Peyer's patch (tissue), 4 donors: ENCODE results near the gene HTR6. TPM values are rescaled to one million over a fixed set of nuclear protein-coding genes. Genes with fewer than 3 reads are reported as not detected.
A peak's percentile ranks its signal among the peaks of the same experiment; 100 is the strongest.

Experiments
- DNase-seq, 3 donors: peaks; one replicate each; pipeline ENCODE4 v3.0.0-alpha.2; 2017 to 2019
- H3K27ac ChIP-seq, 4 donors: fragments of 200-600 bp; sonication (generic); one replicate each; pipeline ENCODE4 v1.5.1; 2016 to 2019
- H3K27me3 ChIP-seq, 2 donors: fragments of 200-600 bp; sonication (generic); one replicate each; pipeline ENCODE4 v1.5.1; 2019
- H3K36me3 ChIP-seq, 3 donors: fragments of 200-600 bp; sonication (generic); one replicate each; pipeline ENCODE4 v1.5.1; 2016 to 2019
- H3K4me1 ChIP-seq, 4 donors: fragments of 200-600 bp; sonication (generic); one replicate each; pipeline ENCODE4 v1.5.1; 2016 to 2019
- H3K4me3 ChIP-seq, 4 donors: fragments of 200-600 bp; sonication (generic); 1 replicate in 3 of 4; 2 replicates in 1 of 4; pipeline ENCODE4 v1.5.1; 2016 to 2019; ENCODE audit warnings: mild to moderate bottlenecking in 1 of 4
- H3K9me3 ChIP-seq, 4 donors: fragments of 200-600 bp; sonication (generic); one replicate each; pipeline ENCODE4 v1.5.1; 2016 to 2019; ENCODE audit warnings: mild to moderate bottlenecking in 1 of 4
- CTCF ChIP-seq, 6 experiments: fragments of 450-650 bp in 4 of 6; fragments of 200-600 bp in 2 of 6; sonication (generic) in 1 of 6; IDR thresholded peaks; one replicate each; pipeline ENCODE4 v1.5.1; 2017 to 2019; ENCODE audit warnings: antibody characterized with exemption in 6 of 6, mild to moderate bottlenecking in 3 of 6, moderate library complexity in 1 of 6
- POLR2A ChIP-seq, 2 donors: fragments of 450-650 bp; IDR thresholded peaks; one replicate each; pipeline ENCODE4 v1.5.1; 2017; ENCODE audit warnings: antibody characterized with exemption in 2 of 2, mild to moderate bottlenecking in 2 of 2, moderate library complexity in 2 of 2
- total RNA-seq, 4 donors: library from RNA; depleted of rRNA; stranded (reverse); fragments of >200 nt; gene quantifications; one replicate each; pipeline ENCODE4 v1.1.0, GENCODE V29; 2016

HTR6 gene
- total RNA-seq, 4 donors from 2014 or later, result 0.88 TPM; not detected in 3

GRCh38 chr1:19708567-19709110 lies 44.0 kb downstream of the HTR6 start:
- Histone ChIP-seq H3K4me3 (no peak overlapping the region), H3K27me3 (no peaks in the 10 kb centered on the region), H3K9me3 (no peaks in the 10 kb centered on the region), H3K27ac (no peak overlapping the region), H3K36me3 (peaks cover 0 to 5% (median 0%) of the 10 kb centered on the region in 3 donors), H3K4me1 (peaks cover 0 to 2% (median 0%) of the 10 kb centered on the region in 4 donors)
- TF ChIP-seq CTCF (IDR thresholded peaks at IDR 0.05) (no peak), POLR2A (IDR thresholded peaks at IDR 0.05) (no peak)
- no peak for DNase-seq

GRCh38 chr1:19709260-19709793 lies 44.7 kb downstream of the HTR6 start:
- Histone ChIP-seq H3K9me3 (no peaks in the 10 kb centered on the region), H3K4me3 (no peak overlapping the region), H3K4me1 (peaks cover 0 to 2% (median 0%) of the 10 kb centered on the region in 4 donors), H3K27me3 (no peaks in the 10 kb centered on the region), H3K36me3 (peaks cover 0 to 5% (median 0%) of the 10 kb centered on the region in 3 donors), H3K27ac (no peak overlapping the region)
- TF ChIP-seq POLR2A (IDR thresholded peaks at IDR 0.05) (no peak), CTCF (IDR thresholded peaks at IDR 0.05) (no peak)
- no peak for DNase-seq

GRCh38 chr1:19710825-19711611 lies 46.3 kb downstream of the HTR6 start:
- no peak for DNase-seq
- H3K4me3 ChIP-seq, result no peak overlapping the region
- H3K36me3 ChIP-seq, result peaks cover 0 to 5% (median 0%) of the 10 kb centered on the region in 3 donors
- H3K27me3 ChIP-seq, result no peaks in the 10 kb centered on the region
- TF ChIP-seq CTCF (IDR thresholded peaks at IDR 0.05) (no peak), POLR2A (IDR thresholded peaks at IDR 0.05) (no peak)
- H3K9me3 ChIP-seq, result no peaks in the 10 kb centered on the region
- H3K4me1 ChIP-seq, result no peaks in the 10 kb centered on the region
- no peak overlapping the region for H3K27ac ChIP-seq

- no peak overlapping the region for H3K4me3 ChIP-seq
- no peak for DNase-seq
- TF ChIP-seq POLR2A (IDR thresholded peaks at IDR 0.05) (no peak), CTCF (IDR thresholded peaks at IDR 0.05) (no peak)
- H3K36me3 ChIP-seq, result peaks cover 0 to 5% (median 0%) of the 10 kb centered on the region in 3 donors
- no peaks in the 10 kb centered on the region for H3K9me3 ChIP-seq
- H3K27ac ChIP-seq, result no peak overlapping the region
- no peaks in the 10 kb centered on the region for H3K27me3 ChIP-seq
- no peaks in the 10 kb centered on the region for H3K4me1 ChIP-seq
Observed at GRCh38 chr1:19712928-19713327, 48.3 kb downstream of the HTR6 start.

- Histone ChIP-seq H3K4me1 (no peaks in the 10 kb centered on the region), H3K36me3 (peaks cover 0 to 5% (median 0%) of the 10 kb centered on the region in 3 donors), H3K9me3 (no peaks in the 10 kb centered on the region), H3K4me3 (no peak overlapping the region), H3K27me3 (no peaks in the 10 kb centered on the region), H3K27ac (no peak overlapping the region)
- TF ChIP-seq POLR2A (IDR thresholded peaks at IDR 0.05) (no peak), CTCF (IDR thresholded peaks at IDR 0.05) (peak; percentile 55 to 84 (median 78))
- DNase-seq, result peak; percentile 86 to 95 (median 92)
Observed at GRCh38 chr1:19715334-19716203, 50.9 kb downstream of the HTR6 start.
